ENCODE measurements around the gene TMEM150B.

The TMEM150B gene

GRCh38 chr19:55354698-55355212, 29.6 kb upstream of the TMEM150B start, which contains the start of gene COX6B2:
COX6B2 (minus strand) TSS chr19:55354719; CDS start chr19:55354521, 198 bp downstream.
- DNase-seq (ENCODE audit: low read depth) = no peak

DNA sequence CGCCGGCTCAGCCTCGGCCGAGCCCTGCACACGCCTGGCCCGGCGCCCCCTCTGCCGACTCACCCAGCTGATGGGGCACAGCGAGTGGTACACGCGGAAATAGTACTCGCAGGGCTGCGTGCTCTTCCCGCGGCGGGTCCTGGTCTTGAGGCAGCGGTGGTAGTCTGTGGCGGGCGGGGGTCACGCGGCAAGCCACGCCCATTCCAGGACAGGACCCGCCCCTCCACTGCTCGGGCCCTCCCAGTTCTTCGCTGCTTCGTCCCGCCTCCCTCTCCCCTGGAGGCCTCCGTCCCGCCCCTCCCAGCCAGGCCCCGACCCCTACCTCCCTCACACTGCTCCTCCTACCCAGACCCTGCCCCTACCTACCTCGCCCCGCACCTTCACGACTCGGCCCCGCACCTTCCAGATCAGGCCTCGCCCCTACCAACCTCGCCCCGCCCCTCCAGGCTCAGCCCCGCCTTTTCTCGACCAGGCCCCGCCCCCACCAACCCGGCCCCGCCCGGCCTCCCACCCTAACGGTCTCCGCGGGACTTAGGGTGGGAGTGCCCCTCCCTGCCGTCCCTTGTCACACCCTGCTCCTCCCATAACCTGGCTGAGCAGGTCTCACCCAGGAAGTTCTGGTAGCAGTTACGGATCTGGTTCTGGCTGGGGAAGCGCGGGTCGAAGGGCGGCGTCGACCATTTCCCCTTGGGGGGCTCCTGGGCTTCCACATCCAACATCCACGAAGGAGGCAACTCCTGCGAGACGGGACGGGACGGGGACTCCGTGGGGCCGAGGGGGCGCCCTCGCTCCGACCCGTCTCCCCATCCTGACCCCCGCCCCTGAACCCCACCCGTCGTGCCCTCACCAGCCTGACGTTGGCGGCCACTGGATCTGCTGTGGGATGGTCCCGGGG, 28.9 kb upstream of the TMEM150B start:
- no peak for DNase-seq (ENCODE audit: low read depth)

GRCh38 chr19:55353356-55353802, 28.2 kb upstream of the TMEM150B start:
- no peak for DNase-seq (ENCODE audit: low read depth)

DNA sequence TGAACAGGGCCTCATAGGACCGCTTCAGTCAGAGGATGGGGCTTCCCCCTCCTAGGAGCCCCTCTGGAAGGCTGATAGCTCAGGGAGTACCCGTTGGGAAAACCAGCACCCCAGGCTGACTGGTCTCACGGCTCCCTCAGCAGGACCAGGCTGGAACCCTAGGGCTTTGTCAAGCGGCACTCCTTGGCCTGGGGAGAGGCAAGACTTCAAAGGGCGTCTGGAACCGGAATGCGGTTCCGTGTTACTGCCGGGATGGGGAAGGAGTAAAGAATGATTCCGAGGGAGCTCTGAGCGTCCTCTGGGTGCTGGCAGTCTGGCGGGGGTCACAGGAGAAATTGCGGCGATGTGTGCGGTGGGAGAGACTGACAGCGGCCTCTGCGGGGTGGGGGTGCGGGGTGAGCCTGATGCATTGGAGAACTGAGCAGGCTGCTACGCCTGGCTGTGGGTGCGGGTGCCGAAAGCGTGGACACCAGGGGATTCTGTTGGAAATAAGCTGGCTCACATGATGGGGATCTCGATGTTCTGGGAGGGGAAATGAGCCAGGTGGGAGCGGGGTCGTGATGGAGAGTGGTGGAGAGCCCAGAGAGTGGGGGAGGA, 27.5 kb upstream of the TMEM150B start:
- DNase-seq (ENCODE audit: low read depth) = no peak

GRCh38 chr19:55352040-55352439, 26.9 kb upstream of the TMEM150B start:
- no peak for DNase-seq (ENCODE audit: low read depth)

GRCh38 chr19:55350620-55351315, 25.6 kb upstream of the TMEM150B start:
- no peak for DNase-seq (ENCODE audit: low read depth)

DNA sequence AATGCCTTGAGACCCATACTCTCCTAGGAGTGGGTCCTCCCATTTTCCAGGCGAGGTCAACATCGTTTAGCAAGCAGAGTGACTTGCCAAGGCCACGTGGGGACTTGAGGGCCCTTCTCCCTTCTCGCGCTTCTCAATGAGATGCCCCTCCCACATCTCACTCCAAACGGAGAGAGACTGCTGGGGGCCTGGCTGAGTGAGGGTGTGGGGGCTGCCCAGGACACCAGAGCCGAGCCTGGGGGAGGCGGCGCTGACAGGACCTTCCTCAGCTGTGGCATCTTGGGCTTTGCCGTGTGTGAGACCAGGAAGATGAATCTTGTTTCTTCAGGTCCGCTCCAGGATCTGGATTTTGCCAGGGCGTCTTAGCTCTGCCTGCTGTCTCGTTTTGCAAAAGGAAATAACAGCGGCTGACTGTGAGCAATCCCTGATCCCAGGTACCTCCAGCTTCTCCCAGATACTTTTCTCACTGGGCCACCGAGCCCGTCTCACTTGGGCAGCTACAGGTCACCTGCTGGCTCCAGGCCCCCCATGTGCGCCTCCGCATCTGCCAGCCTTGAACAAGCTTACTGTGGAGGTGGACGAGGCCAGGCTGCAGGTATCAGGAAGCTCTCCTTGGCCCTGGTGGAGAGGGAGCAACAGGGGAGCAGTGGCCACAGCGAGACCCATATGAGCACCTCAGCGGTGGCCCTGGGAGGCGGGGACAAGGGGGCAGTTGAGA, 23.3 kb upstream of the TMEM150B start:
- DNase-seq (ENCODE audit: low read depth) = no peak

GRCh38 chr19:55347442-55348009, 22.4 kb upstream of the TMEM150B start:
- no peak for DNase-seq (ENCODE audit: low read depth)

DNA sequence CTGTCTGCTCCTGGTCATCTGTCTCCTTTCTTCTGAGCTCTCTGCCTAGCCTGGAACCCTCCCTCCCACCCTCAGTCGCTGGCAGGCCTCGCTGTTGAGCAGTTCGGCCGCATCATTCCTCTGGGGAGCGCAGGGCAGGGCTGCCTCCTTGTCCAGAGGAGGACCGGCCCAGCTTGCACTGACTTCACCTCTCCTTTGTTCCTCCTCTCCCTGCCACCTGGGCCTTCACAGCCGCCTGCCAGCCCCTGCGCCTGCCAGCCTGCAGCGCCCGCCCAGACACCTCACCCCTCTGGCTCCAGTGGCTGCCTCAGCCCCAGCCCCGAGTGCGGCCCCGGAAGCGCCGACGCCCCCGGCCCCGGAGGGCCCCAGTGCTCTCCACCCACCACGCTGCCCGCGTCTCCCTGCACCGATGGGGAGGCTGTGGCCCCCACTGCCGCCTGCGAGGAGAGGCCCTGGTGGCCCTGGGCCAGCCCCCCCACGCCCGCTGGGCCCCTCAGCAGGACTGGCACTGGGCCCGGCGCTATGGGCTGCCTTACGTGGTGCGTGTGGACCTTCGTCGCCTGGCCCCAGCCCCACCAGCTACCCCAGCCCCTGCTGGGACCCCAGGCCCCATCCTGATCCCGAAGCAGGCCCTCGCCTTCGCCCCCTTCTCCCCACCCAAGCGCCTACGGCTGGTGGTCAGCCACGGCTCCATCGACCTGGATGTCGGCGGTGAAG, 21.7 kb upstream of the TMEM150B start:
- DNase-seq (ENCODE audit: low read depth) = no peak

- DNase-seq (ENCODE audit: low read depth) = no peak
These were observed 20.9 kb upstream of the TMEM150B start for GRCh38 chr19:55345818-55346724.

DNA sequence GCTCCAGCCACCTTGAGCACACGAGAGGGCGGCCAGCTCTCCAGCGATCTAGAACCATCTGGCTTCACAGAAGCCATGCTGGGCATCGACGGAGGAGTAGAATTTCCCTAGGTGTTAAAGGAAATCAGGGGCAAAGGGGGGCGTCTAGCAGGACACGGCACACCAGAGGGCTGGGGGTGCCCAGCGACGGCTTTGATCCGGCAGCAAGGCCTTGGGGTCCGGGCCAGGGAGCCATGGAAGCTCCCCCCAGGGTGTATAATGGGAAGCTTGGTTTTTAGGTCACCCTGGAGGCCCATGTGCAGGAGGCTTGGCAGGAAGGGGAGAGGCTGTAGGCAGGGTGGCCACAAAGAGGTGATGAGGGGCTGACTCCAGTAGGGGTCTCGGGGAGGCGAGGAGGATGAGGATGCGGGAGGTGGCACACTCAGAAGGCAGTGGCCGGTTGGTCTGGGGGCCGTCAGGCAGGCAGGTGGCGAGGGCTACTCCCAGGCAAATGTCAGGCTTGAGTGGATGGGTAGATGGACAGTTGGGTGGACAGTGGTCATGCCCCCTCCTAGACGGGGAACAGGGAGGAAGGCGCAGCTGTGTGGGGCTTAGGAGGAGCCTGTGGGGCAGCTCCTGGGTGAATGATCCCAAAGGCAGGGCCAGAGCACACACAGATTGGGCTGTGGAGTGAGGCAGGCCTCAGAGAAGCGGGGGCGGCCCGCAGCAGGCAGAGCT, 20.1 kb upstream of the TMEM150B start:
- DNase-seq (ENCODE audit: low read depth) = no peak

GRCh38 chr19:55344444-55344843, 19.3 kb upstream of the TMEM150B start:
- DNase-seq (ENCODE audit: low read depth) = no peak

DNA sequence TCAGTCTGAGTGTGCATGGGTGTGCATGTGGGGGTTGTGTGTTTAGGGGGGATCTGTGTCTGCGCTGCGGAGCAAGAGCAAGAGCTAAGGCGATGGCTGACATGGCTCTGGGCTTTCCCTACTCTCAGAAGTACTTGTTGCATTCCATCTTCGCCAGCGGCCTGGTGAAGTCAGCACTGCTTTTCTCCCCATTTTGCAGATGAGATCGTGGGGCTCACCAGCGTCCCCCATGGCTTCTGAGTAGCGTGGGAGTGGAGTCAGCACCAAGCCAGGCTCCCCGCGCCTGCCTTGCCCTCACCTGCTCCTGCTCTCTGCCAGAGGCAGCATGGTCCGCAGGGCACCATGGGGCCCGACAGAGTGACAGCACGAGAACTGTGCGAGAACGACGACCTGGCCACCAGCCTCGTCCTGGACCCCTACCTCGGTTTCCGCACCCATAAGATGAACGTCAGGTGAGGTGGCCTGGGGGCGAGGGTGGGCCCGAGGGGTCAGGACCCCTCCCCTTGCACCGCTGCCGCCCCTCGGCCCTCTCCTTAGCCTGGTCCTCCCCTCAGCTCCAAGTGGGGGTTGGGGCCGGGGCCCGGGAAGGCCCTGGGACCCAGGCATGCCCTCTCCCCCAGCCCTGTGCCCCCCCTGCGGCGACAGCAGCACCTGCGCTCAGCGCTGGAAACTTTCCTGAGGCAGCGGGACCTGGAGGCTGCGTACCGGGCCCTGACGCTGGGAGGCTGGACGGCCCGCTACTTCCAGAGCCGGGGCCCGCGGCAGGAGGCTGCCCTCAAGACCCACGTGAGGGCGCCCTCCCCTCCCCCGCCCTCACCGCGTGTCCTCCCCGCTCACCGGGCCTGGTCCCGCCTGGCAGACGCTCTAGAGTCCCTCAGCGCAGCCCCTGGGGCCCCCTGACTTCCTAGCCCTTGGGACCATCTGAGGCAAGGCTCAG, 16.7 kb upstream of the TMEM150B start:
- DNase-seq (ENCODE audit: low read depth) = no peak

GRCh38 chr19:55341171-55341588, 16.0 kb upstream of the TMEM150B start:
- peak; percentile 68 for DNase-seq (ENCODE audit: low read depth)

DNA sequence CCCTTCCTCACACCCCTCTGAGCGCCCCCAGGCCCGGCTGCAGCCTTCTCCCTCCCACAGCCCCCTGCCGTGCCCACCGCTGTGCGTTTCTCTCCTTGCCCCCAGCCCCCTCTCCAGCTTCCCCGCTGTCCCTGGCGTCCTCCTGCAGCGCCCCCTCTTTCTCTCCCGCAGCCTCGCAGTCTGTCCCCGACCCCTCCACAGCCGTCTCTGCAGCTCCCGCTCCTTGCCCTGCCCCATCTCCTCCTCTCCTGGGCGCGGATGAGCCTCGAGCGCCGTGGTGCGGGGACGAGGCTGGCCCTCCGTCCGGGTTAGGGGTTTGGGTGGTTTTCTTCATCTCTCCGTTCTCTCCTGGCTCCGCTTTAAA, 15.6 kb upstream of the TMEM150B start:
- peak; percentile 22 for DNase-seq (ENCODE audit: low read depth)

DNA sequence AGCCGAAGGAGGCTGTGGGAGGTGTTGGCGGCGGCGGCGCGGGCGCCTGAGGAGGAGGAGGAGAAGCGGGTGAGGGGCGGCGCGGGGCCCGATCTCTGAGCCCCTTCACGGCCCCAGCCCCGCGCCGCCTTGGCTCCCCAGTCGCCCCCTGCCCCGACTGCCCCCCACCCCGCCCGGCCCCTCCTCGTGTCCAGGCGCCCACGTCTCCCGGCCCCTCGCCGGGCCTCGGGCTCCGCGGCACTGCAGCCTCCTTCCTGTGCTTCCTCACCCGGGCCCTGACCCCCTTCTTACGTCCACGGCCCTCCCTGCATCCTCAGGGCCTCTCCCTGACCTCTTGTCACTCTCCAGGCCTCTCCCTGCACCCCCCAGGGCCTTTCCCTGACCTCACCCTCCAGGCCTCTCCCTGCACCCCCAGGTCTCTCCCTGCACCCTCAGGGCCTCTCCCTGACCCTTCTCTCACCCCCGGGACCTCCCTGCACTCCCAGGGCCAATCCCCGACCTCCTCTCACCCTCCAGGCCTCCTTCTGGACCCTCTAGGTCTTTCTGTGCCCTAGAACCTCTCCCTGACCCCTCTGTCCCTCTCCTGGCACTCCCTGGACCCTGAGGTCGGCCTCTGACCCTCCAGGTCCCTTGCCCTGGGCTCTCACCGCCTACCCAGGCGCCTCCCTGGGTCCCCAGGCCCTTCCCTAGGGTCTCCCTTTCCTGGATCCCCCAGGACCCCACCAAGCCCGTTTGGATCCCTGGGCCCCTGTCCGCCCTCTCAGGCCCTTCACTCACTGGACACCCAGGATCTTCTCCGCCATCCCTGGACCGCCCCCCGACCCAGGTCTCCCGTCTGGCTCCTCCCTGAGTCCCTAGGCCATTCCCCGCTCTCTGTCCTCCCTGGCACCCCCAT, 15.0 kb upstream of the TMEM150B start:
- peak; percentile 44 for DNase-seq (ENCODE audit: low read depth)
